ENCODE data around the gene PAK5.

PAK5 gene

GRCh38 chr20:9789131-9789530 is 49.7 kb downstream of the PAK5 start:
- DNase-seq = peak in 1 of 14 donors; percentile 45

- no peak for DNase-seq
These were observed 63.7 kb downstream of the PAK5 start for GRCh38 chr20:9775176-9775575.

GRCh38 chr20:9769954-9770353 is 68.9 kb downstream of the PAK5 start:
- no peak for DNase-seq

- DNase-seq = no peak
These were observed 77.4 kb downstream of the PAK5 start for GRCh38 chr20:9761476-9761875.

- DNase-seq = no peak
These were observed 79.5 kb downstream of the PAK5 start for GRCh38 chr20:9759392-9759791.

GRCh38 chr20:9758752-9759151 is 80.1 kb downstream of the PAK5 start:
- no peak for DNase-seq

DNA sequence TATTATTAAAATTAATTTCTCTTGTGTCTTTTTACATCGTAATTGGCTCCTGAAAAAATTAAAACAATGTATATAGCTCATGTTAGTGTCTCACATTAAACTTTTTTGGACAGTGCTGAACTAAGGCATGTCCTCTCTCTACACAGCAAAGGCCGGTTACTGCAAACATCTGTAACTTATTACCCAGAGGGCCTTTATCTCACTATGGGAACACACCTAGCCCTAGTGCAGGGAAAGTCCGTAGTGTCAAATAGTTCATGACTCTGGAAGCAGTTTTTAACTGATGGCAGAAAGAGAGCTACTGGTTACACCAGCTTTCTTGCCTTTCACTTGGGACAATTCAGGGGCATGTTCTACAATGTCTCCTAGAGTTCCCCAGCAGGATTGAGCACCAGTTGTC is 82.2 kb downstream of the PAK5 start:
- DNase-seq = no peak

GRCh38 chr20:9755301-9755700 is 83.6 kb downstream of the PAK5 start:
- no peak for DNase-seq

GRCh38 chr20:9744551-9744950 is 94.3 kb downstream of the PAK5 start:
- DNase-seq = no peak

GRCh38 chr20:9743871-9744270 is 95.0 kb downstream of the PAK5 start:
- peak in 1 of 14 donors; percentile 13 for DNase-seq

DNA sequence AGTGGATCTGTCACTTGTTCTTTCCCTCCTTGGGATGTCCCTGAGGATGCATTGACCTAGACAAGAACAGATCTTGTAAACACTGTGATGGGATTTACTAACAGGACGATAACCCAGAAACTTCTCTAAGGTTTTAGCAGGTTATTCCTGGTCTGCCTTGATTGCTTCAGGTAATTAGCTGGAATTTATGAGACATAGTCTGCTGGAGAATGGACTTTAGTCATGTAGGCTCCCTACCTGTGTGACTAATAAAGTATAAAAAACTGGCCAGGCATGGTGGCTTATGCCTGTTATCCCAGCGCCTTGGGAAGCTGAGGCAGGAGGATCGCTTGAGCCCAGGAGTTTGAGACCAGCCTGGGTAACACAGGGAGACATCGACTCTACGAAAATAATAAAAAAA is 96.1 kb downstream of the PAK5 start:
- DNase-seq = no peak

DNA sequence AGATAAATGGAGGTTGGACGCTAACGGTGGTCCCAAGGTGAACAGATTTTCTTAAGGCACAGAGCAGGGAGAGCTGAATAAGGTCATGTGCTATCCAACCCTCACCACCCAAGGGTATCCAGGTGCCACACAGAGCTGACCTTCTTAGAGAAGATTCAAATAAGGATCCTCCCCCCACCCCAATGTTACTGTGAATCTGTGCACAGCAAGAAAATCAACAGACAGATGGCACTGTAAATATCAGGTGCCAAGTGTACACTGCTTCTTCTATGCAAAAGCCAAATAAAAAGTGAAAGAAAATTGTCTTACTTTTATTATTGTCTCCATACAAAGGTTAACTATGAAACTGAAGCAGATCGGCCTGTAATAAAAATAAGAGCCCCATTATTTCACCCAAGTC is 96.9 kb downstream of the PAK5 start:
- DNase-seq = peak in 1 of 14 donors; percentile 77

GRCh38 chr20:9740486-9740885 is 98.4 kb downstream of the PAK5 start:
- peak in 1 of 14 donors; percentile 59 for DNase-seq

DNA sequence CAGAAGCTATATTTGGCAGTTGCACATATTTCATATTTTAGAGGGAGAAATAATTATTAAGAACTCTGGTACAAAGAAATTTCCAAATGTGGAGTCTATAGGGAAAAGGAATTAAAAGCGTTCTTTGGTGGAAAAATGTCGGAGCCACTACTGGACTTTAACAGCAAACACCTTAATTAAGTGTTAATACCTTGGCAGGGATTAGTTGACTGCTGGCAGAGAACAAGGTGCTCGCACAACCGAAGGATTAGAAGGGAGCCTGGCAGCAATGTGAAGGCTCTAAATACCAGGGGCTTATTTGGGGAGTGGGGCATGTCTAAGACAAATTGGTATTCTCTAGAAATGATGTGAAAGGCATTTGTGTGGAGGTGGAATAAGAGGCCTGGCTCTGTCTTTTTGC is 98.9 kb downstream of the PAK5 start:
- peak in 1 of 14 donors; percentile 68 for DNase-seq

DNA sequence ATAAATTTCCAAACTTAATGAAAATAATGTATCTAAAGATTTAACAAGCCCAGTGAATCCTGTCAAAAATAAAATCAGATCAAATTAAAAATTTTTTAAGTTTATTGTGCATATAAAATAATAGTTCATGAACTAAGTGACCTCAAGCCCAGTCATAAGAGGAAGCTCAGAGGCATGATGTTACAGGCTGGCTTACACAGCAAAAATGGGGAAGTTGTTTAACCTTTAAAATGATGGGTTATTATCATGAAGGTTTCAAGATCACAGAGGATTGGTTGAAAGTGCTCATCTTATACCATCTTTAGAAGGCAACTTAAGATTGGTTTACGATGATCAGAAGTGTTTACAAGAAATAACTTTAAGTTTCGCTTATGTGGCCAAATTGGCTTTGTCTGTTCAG is 102.5 kb downstream of the PAK5 start:
- DNase-seq = no peak

DNA sequence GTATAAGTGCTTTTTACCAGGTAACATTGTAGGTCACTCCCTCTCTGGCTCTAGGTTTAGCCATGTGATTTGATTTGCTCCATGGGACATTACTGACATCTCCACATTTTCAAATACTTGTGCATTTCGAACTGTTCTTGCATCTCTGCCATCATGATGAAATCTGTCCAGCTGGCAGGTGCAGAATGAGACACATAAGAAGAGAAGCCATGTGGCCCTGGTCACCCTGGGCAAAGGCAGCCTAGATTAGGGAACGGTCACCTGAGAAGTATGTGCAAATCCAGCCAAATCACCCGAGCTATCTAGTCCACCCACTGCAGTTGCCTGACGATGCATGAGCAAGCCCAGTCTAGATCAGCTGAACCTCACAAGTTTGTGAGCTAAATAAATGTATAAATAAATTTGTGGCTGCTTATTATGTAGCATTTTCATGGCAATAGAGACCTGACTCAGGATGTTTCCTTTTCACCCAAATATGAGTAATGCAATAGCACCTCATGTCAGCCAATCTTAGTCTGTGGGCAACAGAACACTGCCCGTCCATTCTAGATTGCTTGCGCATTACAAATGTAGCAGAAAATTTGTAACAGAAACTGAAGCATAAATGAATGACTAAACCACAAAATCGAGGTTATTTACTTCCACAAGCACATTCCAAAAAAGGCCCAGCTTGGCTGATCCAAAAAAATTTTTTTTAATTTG is 115.2 kb downstream of the PAK5 start:
- peak in 2 of 14 donors; percentile 12 to 94 for DNase-seq

- no peak for DNase-seq
These were observed 127.0 kb downstream of the PAK5 start for GRCh38 chr20:9711872-9712271.

DNA sequence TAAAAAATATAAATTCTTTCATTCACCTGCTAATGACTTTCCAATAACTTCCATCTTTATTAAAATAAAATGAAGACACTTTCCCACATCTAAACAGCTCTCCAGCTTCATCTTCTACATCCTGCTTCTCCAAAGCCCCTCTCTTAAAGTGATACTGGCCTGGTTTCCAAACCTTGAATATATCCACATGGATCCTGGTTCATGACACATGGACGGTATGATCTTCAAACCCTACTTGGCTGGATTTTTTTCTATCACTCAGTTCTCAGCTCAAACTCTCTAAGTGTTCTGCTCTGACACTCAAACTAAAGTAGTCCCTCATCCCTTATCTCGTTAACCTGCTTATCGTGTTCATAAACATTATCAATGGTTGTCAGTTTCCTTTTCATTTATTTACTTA is 128.2 kb downstream of the PAK5 start:
- no peak for DNase-seq

- DNase-seq = peak in 1 of 14 donors; percentile 54
These were observed 133.0 kb downstream of the PAK5 start for GRCh38 chr20:9705722-9706476.

- DNase-seq = no peak
These were observed 139.7 kb downstream of the PAK5 start for GRCh38 chr20:9699181-9699580.

DNA sequence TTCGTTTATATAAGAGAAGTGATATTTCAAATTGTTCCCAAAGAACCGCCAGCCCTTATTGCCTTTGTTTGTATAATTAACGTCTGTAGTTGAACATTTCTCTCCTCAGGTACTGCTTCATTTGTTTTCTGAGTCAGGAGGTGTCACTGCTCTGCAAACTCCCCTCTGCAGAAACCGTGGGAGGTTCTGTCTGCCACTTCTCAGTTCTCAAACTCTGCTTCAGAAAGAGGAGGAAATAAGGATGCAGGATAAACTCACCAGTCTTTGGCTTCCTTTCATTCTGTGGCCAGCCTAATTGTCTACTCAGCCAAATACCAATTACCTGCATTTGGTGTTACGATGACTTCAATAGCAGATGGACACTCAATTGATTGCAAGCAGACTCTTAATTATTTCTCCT is 149.8 kb downstream of the PAK5 start:
- DNase-seq = peak in 1 of 14 donors; percentile 10

DNA sequence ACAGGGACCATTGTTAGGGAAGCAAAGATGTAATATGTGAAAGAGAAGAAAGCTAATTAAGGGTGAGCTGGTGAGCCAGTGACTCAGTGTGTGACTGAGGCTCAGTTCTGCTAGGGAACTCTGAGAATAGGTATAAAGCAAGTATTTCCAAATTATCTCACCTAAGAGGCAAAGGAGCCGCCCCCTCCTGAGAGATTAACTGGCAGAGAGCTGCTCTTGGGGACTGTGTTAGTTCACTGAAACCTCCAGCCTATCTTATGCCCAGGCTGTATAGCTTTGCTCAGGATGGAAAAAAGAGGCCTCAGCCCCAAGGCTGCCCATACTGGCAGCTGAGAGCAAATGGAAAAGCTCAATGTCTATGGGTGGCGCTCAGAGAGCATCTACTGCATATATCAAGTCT is 152.0 kb downstream of the PAK5 start:
- no peak for DNase-seq

- DNase-seq = no peak
These were observed 152.4 kb downstream of the PAK5 start for GRCh38 chr20:9686455-9686854.

- peak in 1 of 14 donors; percentile 71 for DNase-seq
These were observed 152.9 kb downstream of the PAK5 start for GRCh38 chr20:9686001-9686400.
